PFSK-1 (cell line): ENCODE measurements around the gene KLHL22.

Experiments
- FOXP2 ChIP-seq: optimal IDR thresholded peaks from 2 replicates; pipeline ENCODE3; 2011; ENCODE audit warnings: borderline replicate concordance, control low read depth, inconsistent platforms; ENCODE audit not compliant: insufficient read depth; ENCODE audit errors: extremely low read length, extremely low read depth
- POLR2AphosphoS5 ChIP-seq: IDR thresholded peaks from 2 replicates; pipeline ENCODE4 v1.6.1; 2012; ENCODE audit warnings: low read depth, mild to moderate bottlenecking, control low read depth, low read length, moderate library complexity
- SIN3A ChIP-seq: IDR thresholded peaks from 2 replicates; pipeline ENCODE4 v1.6.1; 2012; ENCODE audit warnings: mild to moderate bottlenecking, low read length, moderate library complexity, borderline replicate concordance; ENCODE audit not compliant: insufficient read depth
- TAF1 ChIP-seq: IDR thresholded peaks from 2 replicates; pipeline ENCODE4 v1.6.1; 2012; ENCODE audit warnings: low read length, control low read depth, borderline replicate concordance; ENCODE audit not compliant: insufficient read depth
- TF ChIP-seq, protein P1 (sequence below), 2 experiments: IDR thresholded peaks; 2 replicates each; pipeline versions ENCODE4 v1.6.1 to v1.8.0; 2011 to 2012; ENCODE audit warnings: low read depth in 2 of 2, low read length in 2 of 2, control low read depth in 1 of 2, inconsistent platforms in 1 of 2, mild to moderate bottlenecking in 1 of 2, moderate library complexity in 1 of 2; ENCODE audit not compliant: insufficient read depth in 1 of 2

The KLHL22 gene

DNA sequence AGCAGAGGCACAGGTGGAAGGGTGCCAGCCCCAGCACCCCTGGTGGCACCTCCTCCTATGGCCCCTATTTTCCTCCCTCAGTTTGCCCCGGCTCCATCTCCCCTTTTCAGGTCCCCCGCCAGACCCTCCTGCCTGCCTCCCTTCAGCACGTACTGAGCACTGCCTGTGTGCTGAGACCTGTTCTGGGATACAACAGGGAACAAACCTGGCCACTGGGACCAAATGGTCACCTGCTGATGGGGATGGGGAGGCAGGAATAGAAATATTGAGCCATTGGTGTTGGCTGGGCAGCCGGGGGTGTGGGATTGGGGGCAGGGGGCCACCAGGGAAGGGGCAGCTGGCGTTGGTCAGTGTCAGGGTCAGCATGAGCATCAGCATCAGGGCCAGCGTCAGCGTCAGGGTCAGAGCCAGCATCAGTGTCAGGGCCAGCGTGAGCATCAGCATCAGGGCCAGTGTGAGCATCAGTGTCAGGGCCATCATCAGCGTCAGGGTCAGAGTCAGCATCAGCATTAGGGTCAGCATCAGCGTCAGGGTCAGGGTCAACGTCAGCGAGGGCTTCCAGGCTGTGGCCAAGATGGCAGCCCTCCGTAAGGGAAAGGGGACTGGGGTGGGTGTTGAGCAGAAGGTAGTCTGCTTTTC is 94.1 kb downstream of the KLHL22 start:
- no peak for TF ChIP-seq POLR2AphosphoS5
- TF ChIP-seq FOXP2, result no peak
- TF ChIP-seq, protein P1, sequence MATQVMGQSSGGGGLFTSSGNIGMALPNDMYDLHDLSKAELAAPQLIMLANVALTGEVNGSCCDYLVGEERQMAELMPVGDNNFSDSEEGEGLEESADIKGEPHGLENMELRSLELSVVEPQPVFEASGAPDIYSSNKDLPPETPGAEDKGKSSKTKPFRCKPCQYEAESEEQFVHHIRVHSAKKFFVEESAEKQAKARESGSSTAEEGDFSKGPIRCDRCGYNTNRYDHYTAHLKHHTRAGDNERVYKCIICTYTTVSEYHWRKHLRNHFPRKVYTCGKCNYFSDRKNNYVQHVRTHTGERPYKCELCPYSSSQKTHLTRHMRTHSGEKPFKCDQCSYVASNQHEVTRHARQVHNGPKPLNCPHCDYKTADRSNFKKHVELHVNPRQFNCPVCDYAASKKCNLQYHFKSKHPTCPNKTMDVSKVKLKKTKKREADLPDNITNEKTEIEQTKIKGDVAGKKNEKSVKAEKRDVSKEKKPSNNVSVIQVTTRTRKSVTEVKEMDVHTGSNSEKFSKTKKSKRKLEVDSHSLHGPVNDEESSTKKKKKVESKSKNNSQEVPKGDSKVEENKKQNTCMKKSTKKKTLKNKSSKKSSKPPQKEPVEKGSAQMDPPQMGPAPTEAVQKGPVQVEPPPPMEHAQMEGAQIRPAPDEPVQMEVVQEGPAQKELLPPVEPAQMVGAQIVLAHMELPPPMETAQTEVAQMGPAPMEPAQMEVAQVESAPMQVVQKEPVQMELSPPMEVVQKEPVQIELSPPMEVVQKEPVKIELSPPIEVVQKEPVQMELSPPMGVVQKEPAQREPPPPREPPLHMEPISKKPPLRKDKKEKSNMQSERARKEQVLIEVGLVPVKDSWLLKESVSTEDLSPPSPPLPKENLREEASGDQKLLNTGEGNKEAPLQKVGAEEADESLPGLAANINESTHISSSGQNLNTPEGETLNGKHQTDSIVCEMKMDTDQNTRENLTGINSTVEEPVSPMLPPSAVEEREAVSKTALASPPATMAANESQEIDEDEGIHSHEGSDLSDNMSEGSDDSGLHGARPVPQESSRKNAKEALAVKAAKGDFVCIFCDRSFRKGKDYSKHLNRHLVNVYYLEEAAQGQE (IDR thresholded peaks at IDR 0.05; ENCODE audit: insufficient read depth in 1 of 2, low read depth in 2 of 2, low read length in 2 of 2), result no peak
- no peak for TF ChIP-seq TAF1
- no peak for TF ChIP-seq SIN3A

DNA sequence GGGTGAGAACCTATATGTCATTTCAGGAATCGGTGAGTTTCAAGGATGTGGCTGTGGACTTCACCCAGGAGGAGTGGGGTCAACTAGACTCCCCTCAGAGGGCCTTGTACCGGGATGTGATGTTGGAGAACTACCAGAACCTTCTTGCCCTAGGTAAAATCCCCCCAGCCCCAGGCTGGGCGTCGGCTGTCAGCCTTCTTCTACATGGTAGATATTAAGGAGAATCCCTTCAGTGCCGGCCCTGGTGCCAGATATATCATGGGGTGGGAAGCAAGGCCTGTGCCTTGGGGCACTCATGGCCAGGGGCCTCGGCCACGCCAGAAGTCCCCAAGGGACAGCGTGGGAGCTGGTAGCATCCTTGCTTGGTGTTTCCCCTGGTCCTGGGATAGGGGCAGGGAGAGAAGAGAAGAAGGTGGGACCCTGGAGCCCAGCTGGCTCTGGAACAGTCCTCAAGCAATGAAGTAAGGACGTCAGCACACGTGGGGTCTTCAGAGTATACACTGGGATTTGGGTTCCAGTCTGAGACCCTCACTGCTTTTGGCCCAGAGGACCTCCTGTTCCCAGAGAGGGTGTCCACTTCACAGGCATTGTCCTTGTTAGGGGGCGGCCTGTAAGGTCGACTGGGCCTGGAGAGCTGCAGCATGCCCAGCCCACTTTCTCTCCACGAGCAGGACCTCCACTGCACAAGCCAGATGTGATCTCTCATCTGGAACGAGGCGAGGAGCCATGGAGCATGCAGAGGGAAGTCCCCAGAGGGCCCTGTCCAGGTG is 94.8 kb downstream of the KLHL22 start:
- no peak for TF ChIP-seq SIN3A
- TF ChIP-seq, protein P1 (IDR thresholded peaks at IDR 0.05; ENCODE audit: insufficient read depth in 1 of 2, low read depth in 2 of 2, low read length in 2 of 2), result no peak
- no peak for TF ChIP-seq TAF1
- no peak for TF ChIP-seq POLR2AphosphoS5
- TF ChIP-seq FOXP2, result no peak

DNA sequence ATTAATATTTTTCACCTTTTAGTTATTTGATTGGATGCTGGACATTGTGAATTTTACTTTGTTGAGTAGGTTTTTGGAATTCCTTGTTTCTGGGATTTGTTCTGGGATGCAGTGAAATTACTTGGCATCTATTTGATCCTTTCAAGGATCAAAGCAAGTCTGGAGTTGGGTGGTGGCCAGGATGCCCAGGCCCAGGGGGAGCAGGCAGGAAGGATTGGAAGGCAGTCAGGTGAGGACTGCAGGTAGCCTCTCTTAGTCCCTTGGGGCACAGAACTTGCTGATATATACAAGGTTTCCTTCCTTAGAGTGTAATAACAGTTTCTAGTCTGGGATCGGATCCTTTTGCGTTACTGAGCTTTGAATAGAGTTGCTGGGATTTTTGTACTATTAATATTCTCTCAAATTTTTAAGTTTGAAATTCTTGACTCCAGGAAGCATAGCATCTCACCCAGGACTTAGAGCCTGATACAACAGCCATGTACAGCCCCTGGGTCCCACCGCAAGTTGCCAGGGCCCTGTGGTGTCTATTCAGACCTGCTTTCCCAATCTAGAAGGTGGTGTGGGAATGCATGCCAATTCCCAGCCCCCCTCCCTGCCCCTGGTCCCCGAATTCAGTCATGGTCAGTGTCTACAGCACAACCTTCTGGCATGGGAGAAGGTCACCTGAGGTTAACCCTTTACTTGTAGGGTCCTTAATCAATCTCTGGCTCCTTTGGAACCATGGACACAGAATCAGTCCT is 95.6 kb downstream of the KLHL22 start:
- TF ChIP-seq SIN3A (no peak), FOXP2 (no peak)

DNA sequence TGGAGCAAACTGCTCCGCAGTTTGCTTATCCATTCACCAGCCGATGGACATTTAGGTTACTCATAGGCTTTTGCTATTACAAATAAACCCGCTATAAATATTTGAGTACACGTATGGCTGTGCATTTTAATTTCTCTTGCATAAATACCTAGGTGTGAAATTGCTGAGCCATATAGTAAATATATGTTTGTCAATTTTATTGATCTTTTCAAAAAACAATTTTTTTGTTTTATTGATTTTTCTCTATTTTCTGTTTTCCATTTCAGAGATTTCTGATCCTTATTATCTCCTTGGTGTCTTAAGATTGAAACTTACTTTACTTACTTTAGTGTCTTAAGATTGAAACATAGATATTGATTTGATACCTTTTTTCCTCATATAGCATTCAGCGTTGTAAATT is 97.2 kb downstream of the KLHL22 start:
- TF ChIP-seq, protein P1 (IDR thresholded peaks at IDR 0.05; ENCODE audit: insufficient read depth in 1 of 2, low read depth in 2 of 2, low read length in 2 of 2), result no peak
- no peak for TF ChIP-seq FOXP2
- no peak for TF ChIP-seq POLR2AphosphoS5
- TF ChIP-seq SIN3A, result no peak
- TF ChIP-seq TAF1, result no peak

DNA sequence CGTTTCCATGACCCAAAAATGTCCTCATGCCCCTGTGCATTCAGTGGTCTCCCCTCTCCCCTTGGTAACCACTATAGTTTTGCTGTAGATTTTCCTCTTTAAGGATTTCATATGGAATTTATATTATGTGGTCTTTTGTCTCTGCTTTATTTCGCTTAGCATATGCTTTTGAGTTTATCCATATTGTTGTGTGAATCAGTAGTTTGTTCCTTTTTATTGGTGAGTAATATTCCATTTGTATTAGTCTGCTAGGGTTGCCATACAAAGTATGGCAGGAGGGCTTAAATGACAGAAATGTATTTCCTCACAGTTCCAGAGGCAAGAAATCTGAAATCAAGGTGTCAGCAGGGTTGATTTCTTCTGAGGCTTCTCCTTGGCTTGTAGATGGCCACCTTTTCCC is 98.1 kb downstream of the KLHL22 start:
- TF ChIP-seq TAF1 (no peak), POLR2AphosphoS5 (no peak), SIN3A (no peak), FOXP2 (no peak)
- TF ChIP-seq, protein P1 (IDR thresholded peaks at IDR 0.05; ENCODE audit: insufficient read depth in 1 of 2, low read depth in 2 of 2, low read length in 2 of 2), result no peak
